Uterus (tissue), 4 donors: Measurements from ENCODE around the gene NCS1. TPM values are rescaled to one million over a fixed set of nuclear protein-coding genes. Genes with fewer than 3 reads are reported as not detected.

ENCODE experiments used
- DNase-seq, 2 donors: peaks; one replicate each; pipeline ENCODE4 v3.0.0-alpha.2; 2019 to 2020
- H3K27ac ChIP-seq, 2 donors: fragments of 200-600 bp; sonication (generic); 1 replicate in 1 of 2; 2 replicates in 1 of 2; pipeline ENCODE4 v1.5.1; 2016 to 2018
- H3K27me3 ChIP-seq, 2 donors: fragments of 200-600 bp; sonication (generic); one replicate each; pipeline ENCODE4 v1.5.1; 2018 to 2019; ENCODE audit warnings: control low read depth in 1 of 2
- H3K36me3 ChIP-seq, 2 donors: fragments of 200-600 bp; sonication (generic); one replicate each; pipeline ENCODE4 v1.5.1; 2019; ENCODE audit warnings: control low read depth in 1 of 2
- H3K4me1 ChIP-seq, 2 donors: fragments of 200-600 bp; sonication (generic); one replicate each; pipeline ENCODE4 v1.5.1; 2018 to 2019; ENCODE audit warnings: control low read depth in 1 of 2
- H3K4me3 ChIP-seq, 2 donors: fragments of 200-600 bp; sonication (generic); 1 replicate in 1 of 2; 2 replicates in 1 of 2; pipeline ENCODE4 v1.5.1; 2018 to 2019; ENCODE audit warnings: mild to moderate bottlenecking in 1 of 2
- H3K9me3 ChIP-seq, 2 donors: fragments of 200-600 bp; sonication (generic); one replicate each; pipeline ENCODE4 v1.5.1; 2019; ENCODE audit warnings: control low read depth in 1 of 2
- POLR2A ChIP-seq, 2 donors: fragments of 450-650 bp; IDR thresholded peaks; one replicate each; pipeline ENCODE4 v1.6.1; 2016; ENCODE audit warnings: antibody characterized with exemption in 2 of 2, mild to moderate bottlenecking in 1 of 2, moderate library complexity in 1 of 2
- intact Hi-C: fragments of 100-400 bp; cut with DNase I; formaldehyde crosslinking; loops from one replicate; pipeline ENCODE4 v1.15.1; 2023; ENCODE audit warnings: low total_unique reads
- total RNA-seq, 4 donors: library from RNA; depleted of rRNA in 3 of 4; stranded (reverse); fragments of >200 nt in 3 of 4; gene quantifications; one replicate each; pipeline versions ENCODE4 v1.1.0 to v1.2.4, GENCODE V29; 2014 to 2023
- TF ChIP-seq, protein P1 (sequence below), 4 experiments: fragments of 200-600 bp in 2 of 4; fragments of 450-650 bp in 2 of 4; sonication (generic) in 2 of 4; IDR thresholded peaks; one replicate each; pipeline ENCODE4 v1.5.1; 2016 to 2019; ENCODE audit warnings: antibody characterized with exemption in 4 of 4, mild to moderate bottlenecking in 2 of 4, moderate library complexity in 1 of 4
- donor health status: DM: yes; HTN: yes; CAD: no.

NCS1 gene
- total RNA-seq, 4 donors from 2014 or later: 4.1 to 99.3 (median 39.0) TPM

GRCh38 chr9:130137641-130138081, 34.5 kb upstream of the NCS1 start:
- Histone ChIP-seq H3K27me3 (no peaks in the 10 kb centered on the region), H3K4me1 (peaks cover 9 to 13% of the 10 kb centered on the region in 2 donors), H3K4me3 (no peak overlapping the region), H3K27ac (peak overlapping the region; percentile 74 to 75), H3K36me3 (no peaks in the 10 kb centered on the region), H3K9me3 (no peaks in the 10 kb centered on the region)
- no peak for DNase-seq
- TF ChIP-seq, protein P1, sequence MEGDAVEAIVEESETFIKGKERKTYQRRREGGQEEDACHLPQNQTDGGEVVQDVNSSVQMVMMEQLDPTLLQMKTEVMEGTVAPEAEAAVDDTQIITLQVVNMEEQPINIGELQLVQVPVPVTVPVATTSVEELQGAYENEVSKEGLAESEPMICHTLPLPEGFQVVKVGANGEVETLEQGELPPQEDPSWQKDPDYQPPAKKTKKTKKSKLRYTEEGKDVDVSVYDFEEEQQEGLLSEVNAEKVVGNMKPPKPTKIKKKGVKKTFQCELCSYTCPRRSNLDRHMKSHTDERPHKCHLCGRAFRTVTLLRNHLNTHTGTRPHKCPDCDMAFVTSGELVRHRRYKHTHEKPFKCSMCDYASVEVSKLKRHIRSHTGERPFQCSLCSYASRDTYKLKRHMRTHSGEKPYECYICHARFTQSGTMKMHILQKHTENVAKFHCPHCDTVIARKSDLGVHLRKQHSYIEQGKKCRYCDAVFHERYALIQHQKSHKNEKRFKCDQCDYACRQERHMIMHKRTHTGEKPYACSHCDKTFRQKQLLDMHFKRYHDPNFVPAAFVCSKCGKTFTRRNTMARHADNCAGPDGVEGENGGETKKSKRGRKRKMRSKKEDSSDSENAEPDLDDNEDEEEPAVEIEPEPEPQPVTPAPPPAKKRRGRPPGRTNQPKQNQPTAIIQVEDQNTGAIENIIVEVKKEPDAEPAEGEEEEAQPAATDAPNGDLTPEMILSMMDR (IDR thresholded peaks at IDR 0.05): no peak
- no peak for TF ChIP-seq POLR2A (IDR thresholded peaks at IDR 0.05)
- intact Hi-C loops: no loop called here

GRCh38 chr9:130138171-130138653, 34.0 kb upstream of the NCS1 start:
- no peaks in the 10 kb centered on the region for H3K9me3 ChIP-seq
- H3K27me3 ChIP-seq: no peaks in the 10 kb centered on the region
- H3K27ac ChIP-seq: peak overlapping the region; percentile 74 to 75
- H3K4me3 ChIP-seq: no peak overlapping the region
- peaks cover 9 to 13% of the 10 kb centered on the region in 2 donors for H3K4me1 ChIP-seq
- TF ChIP-seq, protein P1 (IDR thresholded peaks at IDR 0.05): no peak
- no peak for TF ChIP-seq POLR2A (IDR thresholded peaks at IDR 0.05)
- peak; percentile 74 to 89 for DNase-seq
- intact Hi-C loops: no loop called here
- H3K36me3 ChIP-seq: no peaks in the 10 kb centered on the region

DNA sequence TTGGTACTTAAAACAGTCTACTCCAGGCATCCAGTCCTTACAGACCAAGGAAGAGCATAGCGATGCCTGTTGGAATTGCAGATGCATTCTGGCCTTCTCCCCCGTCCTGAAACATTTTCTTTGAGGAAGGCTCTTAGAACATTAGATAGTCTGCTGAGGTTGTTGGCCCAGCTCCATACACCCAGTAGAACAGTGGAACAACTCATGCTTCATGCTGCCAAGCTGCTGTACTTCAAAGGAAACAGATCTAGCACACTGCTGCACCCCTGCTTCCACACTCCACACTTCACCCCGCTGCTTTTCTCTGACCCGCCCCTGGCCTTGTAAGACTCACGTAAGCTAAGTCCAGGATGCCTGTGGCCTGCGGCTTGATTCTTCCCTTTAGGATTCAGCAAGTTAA, 33.4 kb upstream of the NCS1 start:
- TF ChIP-seq, protein P1 (IDR thresholded peaks at IDR 0.05): peak in 1 of 4 experiments; percentile 3
- TF ChIP-seq POLR2A (IDR thresholded peaks at IDR 0.05): no peak
- intact Hi-C loops: no loop called here
- Histone ChIP-seq H3K4me3 (no peak overlapping the region), H3K4me1 (peaks cover 9 to 13% of the 10 kb centered on the region in 2 donors), H3K36me3 (no peaks in the 10 kb centered on the region), H3K27ac (peak overlapping the region; percentile 74 to 75), H3K9me3 (no peaks in the 10 kb centered on the region), H3K27me3 (no peaks in the 10 kb centered on the region)
- DNase-seq: peak; percentile 84 to 95

- Histone ChIP-seq H3K27ac (peak overlapping the region; percentile 74 to 75), H3K4me1 (peaks cover 9 to 13% of the 10 kb centered on the region in 2 donors), H3K9me3 (no peaks in the 10 kb centered on the region), H3K27me3 (no peaks in the 10 kb centered on the region), H3K4me3 (no peak overlapping the region), H3K36me3 (no peaks in the 10 kb centered on the region)
- intact Hi-C loops: no loop called here
- TF ChIP-seq, protein P1 (IDR thresholded peaks at IDR 0.05): no peak
- no peak for TF ChIP-seq POLR2A (IDR thresholded peaks at IDR 0.05)
- DNase-seq: no peak
Measured at GRCh38 chr9:130139251-130139650, 33.0 kb upstream of the NCS1 start.

DNA sequence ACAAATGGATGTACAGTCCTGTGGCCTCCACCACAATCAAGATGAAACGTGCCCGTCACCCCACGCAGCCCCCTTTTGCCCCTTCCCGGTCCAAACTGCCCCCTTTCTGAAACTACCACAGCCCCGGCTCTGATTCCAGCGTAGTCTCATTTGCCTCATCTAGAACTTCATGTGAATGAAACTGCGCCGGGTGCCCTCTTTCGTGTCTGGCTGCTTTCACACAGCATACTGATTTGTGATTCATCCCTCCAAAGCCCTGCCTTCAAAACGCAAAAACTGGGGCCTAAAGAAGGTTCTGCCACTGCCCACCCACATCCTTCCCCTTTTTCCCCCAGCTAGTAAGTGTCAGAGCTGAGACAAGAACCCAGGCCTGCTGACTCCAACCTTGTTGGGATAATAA, 31.5 kb upstream of the NCS1 start:
- H3K9me3 ChIP-seq: no peaks in the 10 kb centered on the region
- H3K4me1 ChIP-seq: peaks cover 9 to 13% of the 10 kb centered on the region in 2 donors
- no peaks in the 10 kb centered on the region for H3K36me3 ChIP-seq
- intact Hi-C loops: no loop called here
- peak overlapping the region; percentile 74 to 75 for H3K27ac ChIP-seq
- no peak for DNase-seq
- TF ChIP-seq POLR2A (IDR thresholded peaks at IDR 0.05): no peak
- TF ChIP-seq, protein P1 (IDR thresholded peaks at IDR 0.05): no peak
- no peak overlapping the region for H3K4me3 ChIP-seq
- H3K27me3 ChIP-seq: no peaks in the 10 kb centered on the region
